Activated CD4-positive, alpha-beta T cell treated with anti-CD3 and anti-CD28 coated beads for 1 hour (primary cell): Measurements from ENCODE around the gene RSPO1.
A peak's percentile ranks its signal among the peaks of the same experiment; 100 is the strongest.
"Not testable (repeated sequence)": the region's sequence is repeated elsewhere in the genome, so short reads cannot be mapped to it uniquely, and the experiment has no call there.

Experiments used
- DNase-seq: peaks from one replicate; pipeline ENCODE4 v3.0.0-alpha.2; 2020

Gene RSPO1

DNA sequence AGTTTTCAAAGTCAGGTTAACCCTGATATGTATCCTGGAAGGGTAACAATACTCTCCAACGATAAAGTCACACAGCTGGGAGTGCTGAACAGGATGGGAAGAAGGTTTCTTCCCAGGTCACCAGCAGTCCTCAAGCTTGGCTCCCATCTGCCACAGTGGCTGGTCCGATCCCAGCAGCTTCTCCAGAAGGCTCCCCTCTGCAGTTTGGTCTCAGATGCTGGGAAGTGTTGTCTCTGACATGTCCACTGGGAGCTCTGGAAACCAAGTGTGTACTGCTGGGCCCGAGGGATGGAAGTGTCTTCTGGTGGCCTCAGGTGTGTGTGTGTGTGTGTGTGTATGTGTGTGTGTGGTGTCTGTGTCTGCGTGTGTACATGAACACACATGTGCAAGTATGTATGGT lies 22.5 kb downstream of the RSPO1 start:
- no peak for DNase-seq

DNA sequence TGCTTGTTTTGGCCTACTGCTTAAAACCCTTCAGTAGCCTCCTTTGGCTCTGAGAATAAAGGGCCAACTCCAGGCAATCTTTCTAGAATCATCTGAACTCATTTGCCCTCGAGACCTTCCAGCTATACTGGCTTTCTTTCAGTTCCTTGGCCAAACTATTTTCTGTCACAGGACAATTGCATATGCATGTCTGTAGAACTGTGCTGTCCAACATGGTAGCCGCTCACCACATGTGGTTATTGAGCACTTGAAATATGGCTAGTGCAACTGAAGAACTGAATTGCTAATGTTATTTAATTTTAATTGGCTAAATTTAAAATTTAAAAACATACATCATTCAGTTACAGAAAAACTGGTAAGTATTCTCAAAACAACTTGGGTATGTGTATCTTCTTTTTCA lies 24.7 kb downstream of the RSPO1 start:
- no peak for DNase-seq

DNA sequence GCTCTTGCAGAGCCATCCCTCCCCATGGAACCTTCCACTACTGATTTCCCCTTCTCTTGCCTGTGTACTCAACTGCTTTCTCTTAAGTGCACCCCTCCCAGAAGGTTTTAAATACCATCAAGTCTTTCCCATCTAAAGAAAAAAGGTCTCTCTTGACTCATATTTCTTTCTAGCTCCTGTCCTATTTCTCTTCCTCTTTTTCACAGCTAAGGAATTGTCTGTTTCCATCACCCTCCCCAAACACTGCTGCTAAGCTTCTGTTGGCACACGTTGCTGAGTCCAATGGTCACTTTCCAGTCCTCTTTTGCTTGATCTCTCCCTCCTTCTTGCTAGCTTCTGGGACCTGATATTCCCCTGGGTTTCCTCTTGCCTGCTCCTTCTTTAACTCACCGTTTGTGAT lies 25.7 kb downstream of the RSPO1 start:
- DNase-seq: no peak

DNA sequence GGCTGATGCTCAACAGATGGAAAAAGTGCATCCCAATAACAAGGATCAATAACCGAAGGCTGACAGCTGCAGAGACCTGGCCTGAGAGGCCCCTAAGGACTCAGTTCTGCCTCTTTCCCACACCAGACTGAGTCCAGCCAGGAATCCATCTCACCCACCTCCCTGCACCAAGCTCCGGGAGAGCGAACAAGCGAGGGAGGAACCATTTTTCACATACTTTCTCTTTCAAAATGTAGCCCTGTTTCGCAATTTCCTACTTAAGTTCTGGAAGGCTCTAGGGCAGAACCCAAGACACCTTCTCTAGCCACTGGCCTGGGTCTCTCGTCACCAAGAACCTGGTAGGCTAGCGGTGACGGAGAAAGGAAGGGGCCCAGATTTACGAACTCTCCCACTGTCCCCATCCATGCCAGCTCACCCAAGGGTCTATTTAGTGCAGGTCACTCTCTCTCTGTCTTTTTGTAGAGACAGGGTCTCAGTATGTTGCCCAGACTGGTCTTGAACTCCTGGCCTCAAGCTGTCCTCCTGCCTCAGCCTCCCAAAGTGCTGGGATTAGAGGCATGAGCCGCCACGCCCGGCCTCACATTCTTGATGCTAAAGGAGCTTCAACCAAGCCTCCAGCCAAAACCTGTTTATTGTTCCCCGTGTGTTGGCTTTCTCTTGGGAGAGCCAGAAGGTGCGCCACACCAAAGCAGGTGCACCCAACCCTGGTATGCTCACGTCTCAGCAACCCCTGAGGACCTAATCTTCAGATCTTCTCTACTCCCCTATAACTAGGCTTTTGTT lies 28.0 kb downstream of the RSPO1 start:
- DNase-seq: no peak

DNA sequence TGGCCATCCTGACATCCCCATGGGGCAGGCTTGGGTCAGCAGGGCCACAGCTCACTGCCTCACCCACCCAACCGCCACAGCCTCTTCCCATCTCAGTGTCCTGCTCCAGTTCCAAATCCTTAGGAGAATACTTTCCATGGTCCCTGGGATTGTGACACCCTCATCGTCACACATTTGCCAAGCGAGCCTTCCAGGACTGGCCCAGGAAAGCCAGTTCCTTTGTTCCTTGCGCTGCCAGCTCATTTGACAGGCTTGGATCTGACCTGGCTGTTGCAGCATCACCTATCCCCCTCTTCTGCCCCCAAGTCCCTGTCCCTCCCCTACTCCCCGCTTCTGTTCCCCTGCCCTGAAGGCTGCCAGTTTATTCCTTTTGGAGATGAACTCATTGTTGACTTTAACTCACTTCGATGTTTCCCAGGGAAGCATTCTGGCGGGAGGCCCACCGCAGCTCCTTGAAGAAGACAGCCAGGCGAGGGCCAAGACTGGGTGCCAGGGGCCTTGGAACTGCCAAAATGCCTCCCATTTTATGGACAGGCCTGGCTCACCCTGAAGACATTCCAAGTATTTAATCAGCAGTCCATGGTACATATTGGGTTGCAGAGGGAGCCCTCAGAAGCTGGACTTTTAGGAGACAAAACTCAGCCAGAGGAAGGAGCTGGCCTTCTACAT lies 28.8 kb downstream of the RSPO1 start:
- no peak for DNase-seq

DNA sequence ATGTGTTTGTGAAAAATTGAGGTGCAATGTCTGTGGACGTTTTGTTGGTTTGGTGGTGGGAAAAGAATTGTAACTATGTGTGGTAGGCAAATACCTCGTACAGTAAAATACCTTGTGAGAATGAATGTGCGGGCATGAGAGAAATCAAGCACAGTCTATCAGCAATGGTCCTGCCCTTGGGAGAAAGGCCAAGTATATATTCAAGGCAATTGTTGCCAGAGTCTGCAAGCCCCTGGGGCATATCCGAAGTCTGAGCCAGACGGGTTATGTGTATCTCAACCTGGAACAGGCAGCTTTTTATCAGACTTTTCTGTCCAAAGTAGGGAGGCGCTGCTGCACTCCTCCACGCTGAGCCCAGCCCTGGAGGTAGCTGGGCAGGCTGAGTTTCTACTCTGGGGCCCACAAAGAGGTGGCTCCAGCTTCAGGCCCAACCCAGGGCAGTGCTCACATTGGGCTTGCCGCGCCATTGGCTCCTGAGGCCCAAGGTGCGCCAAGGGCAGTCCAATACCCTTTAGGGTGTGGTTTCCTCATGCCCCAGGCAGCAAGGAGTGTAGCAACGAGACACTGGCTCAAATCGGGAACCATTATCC lies 29.5 kb downstream of the RSPO1 start:
- DNase-seq: no peak

DNA sequence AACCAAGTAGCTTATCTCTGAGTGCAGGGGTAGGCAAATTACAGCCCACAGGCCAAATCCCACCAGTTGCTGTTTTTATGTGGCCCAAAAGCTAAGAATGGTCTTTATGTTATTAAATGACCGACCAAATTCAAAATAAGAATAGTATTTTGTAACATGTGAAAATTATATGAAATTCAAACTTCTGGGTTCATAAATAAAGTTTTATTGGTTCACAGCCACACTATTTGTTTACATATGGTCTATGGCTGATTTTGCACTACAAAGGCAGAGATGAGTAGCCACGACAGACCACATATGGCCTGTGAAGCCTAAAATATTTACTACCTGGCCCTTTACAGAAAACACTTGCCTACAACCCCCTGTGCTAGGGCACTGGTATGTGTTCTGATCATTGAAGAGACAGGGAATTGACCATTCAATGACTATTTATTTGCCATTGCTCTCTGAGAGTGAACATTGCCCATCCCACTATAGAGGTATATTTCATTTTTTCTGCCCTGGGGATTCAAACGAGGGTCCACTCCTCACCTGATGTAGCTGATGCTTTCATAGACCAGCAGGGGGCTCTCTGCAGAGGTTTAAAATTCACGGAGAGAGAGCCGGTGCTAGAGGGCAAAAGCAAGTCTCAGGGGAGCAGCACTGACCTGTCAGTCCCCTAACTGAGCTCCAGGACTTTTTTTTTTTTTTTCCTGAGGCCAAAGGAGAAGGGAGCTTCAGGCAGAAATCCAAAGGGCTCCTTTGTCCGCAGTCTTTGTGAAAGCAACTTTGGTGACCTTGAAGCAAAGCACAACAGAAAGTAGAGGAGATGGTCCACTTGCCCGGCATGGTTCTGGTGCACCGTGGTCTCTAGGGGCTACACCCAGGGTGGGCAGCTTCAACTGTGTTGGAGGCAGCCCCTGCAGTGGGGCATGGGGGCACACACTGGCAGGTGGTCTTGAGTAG lies 31.7 kb downstream of the RSPO1 start:
- DNase-seq: no peak

DNA sequence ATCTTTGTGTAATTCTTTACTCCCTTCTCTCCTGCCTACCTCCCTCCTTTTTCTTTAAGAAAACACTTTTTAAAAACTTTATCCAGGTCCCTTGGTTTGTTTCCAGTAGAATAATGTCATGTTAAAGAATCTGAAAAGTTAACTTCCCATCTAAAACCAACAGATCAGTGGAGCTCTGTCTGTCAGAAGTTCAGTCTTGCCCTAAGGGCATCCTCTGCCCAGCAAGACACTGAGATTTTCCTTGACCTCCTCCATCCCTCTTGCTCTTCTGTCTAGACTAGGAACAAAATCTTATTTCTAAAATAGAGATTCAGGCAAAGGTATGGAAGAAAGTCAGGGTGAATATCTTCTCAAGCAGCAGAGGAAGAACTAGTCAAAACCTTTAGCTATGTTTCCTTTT lies 33.3 kb downstream of the RSPO1 start:
- no peak for DNase-seq

DNA sequence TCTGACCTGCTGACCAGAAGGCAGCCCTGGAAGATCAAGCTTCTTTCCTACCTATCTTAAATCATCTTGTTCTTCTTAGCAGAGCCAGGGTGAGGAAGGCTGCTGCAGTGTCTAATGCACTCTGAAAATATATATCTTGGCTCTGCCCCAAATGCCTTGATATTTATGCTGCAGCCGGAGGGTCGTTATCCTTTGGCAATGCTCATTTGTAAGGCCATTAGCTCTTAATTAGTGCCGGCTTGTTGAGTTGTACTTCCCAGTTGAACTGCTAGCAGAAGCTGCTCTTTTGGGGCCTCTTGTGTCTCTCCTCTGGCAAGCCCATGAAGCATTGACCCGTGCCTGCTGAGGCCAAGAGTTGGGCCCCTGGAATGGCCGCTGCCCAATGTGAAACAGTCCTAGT lies 34.8 kb downstream of the RSPO1 start:
- DNase-seq: no peak

DNA sequence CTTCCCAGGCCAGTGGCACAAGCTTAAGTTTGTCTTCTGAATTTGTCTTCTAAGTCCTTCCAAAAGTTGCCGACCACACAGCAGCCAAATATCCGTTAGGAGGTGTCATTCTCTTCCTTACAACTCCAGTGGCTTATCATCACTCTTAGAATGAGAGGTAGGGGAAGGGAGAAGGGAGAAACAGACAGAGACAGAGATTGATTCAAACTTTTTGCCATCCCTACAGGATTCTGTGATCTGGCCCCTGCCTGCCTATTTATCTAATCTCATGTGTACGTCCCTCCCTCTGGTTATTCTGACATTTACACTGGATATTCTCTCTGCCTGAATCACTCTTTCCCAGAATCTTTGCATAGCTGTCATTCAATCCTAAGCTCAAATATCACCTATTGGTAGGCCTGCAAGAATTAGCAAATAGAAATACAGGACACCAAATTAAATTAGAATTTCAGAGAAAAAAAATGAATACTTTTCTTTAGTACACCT lies 38.5 kb downstream of the RSPO1 start:
- DNase-seq: no peak

DNA sequence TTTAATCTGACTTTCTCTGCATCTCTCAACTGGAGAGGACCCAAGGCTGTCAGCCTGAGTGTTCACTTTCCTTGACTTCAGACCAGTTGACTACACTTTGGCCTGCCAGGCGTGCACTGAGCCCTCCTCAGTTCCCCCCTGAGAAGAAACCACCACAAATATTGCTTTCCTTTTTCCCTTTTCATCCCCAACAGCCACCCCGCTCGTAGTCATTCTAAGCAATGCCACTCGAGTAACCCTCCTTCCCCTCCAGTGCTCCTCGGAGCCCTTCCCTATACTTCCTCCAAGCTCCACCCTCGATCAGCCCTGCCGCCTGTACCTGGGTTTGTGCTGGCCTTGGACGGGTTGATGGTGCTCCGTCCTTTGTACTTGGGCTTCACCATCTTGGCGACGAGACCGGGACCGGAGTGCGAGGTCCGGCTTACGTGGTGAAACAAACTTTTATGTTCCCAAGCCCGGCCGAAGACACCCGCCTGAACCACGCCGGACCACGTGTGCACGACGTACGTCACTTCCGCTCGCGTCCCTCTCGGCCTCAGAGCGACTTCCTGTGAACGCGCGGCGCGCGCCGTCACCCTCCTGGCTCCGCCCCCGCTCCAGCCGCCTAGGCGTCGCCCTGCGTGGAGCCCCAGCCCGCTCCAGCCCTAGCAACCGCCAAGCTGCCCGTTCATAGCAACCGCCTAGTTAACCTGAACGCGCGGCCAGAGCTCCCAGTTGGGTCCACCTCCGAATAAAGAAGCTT lies 39.1 kb downstream of the RSPO1 start, which contains the start of gene GNL2:
TSS of gene GNL2 (minus strand) at position 498 of the 742 bp plus-strand sequence. CDS start at position 383, 115 bp downstream.
- peak; percentile 94 for DNase-seq

DNA sequence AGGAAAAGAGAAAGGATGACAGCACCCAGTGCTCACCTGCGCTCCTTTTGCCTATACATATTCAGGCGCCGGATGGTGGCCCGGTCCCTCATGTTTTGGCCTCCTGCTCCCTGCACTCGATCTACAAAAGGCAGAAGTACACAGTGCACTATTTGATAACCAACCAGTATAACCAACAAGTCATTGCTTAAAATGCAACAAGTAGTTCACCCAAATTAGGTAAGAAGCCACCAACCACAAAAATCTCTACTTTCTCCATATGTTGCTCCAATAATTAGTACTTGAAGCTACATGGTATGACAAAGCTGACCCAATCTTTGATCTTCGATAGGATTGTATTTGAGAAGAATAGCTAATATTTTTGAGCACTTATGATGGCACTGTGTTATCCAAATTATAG lies 41.0 kb downstream of the RSPO1 start:
- no peak for DNase-seq

DNA sequence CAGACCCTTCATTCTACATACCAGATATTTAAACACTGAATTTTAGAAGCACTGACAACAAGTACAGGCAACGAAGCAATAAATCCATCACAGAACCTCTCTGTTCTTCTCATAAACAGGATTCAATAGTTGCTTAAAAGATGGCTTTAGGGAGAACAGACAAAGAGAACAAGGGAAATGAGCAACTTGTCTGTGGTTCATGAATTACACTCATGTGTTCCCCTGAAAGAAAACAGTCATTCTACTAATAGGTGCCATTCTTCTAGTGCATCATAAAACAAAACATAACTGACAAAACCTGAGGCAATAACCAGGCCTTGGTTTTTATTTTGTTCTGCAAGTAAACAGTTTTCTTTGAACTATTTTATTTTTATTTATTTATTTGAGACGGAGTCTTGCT lies 45.8 kb downstream of the RSPO1 start:
- no peak for DNase-seq

DNA sequence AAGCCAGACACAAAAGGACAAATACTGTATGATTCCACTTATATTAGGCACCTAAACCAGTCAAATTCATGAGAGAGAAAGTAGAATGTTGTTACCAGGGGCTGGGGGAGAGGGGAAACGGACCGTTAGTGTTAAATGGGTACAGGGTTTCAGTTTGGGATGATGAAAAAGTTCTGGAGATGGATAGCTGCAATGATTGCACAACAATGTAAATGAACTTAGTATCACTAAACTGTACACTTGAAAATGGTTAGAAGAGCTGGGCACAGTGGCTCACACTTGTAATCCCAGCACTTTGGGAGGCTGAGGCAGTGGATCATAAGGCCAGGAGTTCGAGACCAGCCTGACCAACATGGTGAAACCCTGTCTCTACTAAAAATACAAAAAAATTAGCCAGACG lies 50.1 kb downstream of the RSPO1 start:
- DNase-seq: not testable (repeated sequence)

DNA sequence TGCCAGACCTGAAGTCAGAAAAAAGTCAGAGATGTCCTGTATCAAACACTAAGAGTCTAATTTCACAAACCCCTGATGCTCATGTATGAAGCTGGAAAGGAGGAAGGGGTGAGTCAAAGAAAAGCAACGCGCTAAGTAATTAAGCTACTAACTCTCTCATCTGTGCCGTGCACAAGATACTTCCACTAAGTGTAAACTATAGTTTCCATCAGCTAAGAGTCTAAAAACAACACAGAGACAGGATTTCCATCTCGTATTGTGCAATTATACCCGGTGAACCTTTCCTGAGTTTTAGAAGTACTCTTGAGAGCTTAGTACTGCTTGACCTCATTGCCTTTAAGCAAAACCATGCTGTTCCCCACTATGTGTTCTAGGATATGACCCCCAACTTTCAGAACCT lies 59.0 kb downstream of the RSPO1 start:
- no peak for DNase-seq

DNA sequence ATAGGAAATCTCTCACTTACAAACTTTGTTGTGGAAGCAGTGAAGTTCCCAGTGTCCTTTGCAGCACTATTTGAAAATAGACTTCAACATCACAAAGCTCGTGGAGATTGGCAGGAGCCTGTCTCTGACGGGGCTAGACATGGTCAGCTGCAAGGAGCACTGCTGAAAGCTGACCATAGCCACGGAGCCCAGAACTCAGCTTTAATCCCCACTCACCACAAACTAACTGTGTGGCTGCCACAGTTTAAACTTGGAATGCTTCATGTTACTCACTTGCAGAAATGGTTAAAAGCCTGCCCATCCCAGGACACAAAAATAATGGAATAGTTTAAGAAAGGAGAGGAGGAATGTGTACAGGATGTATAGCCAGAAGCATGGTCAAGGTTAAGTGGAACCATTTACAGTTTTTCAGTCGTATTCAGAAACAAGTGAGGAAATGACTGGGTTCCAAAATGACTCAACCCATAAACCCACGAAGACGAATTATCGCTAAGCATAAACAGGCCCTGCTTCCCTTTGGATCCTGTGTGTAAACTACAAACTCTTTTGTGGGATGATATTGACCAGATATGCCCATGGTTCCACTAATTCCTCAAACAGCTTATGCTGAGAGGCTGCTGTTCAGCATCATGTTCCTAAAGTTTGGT lies 59.7 kb downstream of the RSPO1 start:
- no peak for DNase-seq

DNA sequence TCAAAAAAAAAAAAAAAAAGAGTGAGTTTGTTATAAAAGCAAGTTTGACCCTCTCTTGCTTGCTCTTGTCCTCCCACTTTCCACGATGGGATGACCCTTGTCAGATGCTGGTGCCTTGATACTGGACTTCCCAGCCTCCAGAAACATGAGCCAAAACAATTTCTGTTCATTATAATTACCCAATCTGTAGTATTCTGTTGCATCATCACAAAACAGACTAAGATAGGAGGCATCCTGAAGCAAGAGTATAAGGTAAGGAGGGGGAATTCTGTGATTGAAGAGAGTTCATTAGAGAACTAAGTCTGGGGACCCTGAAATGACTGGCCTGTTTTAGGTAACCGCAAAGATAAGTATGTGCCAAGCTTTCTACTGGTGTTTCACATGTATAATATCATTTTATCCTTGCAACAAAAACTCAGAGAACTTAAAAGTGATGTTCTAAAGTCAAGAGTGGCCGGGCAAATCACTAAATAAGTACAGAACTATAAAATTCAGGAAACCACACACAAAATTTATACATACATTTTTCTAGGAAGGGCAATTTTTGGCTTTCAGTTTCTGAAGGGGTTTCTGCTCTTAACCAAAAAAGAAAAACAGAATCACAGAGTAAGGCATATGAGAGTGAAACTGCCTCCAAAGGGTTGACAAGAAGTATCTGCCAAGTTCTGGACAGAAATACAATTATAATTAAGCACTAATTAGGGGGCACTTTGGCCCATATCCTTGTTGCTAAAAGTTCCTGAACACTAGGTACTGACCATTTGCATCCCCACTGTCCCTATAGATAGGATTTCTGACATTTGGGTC lies 64.0 kb downstream of the RSPO1 start:
- DNase-seq: no peak

DNA sequence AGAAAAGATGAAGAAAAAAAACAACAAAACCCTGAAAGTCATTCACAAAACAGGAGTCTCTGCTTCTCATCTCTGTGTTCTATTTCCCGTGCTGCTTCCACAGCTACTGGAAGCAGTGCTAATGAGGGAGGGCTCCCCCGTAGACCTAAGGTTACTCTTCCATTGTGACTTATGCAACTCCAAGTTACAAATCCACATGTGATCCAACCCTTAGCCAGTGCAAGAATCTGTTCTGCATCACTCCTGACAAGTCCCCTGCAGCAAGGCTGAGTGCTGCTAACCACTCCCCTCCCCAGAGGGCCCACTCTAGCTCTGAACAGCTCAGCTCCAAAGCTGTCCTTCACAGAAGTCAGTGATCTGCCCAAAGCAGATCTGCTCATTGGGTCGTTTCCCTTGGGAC lies 67.7 kb downstream of the RSPO1 start:
- no peak for DNase-seq

DNA sequence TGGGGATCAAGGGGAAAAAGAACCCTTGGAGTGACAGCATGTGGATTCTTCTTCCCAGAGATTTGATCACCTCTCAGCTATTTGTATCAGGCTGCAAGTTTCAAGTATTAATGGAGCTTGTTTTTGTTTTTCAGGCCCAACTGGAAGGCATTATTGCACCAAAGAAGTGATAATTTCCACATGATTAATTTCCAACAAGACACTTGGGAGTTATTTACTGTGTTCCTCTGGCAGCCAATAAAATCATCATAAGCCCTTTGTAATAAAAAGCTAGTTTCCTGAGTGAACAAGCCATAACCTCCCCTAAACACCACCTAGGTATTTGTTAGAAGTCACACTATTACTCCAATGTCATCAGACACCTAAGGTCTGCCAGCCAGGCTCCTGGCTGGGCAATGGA lies 69.8 kb downstream of the RSPO1 start:
- no peak for DNase-seq

DNA sequence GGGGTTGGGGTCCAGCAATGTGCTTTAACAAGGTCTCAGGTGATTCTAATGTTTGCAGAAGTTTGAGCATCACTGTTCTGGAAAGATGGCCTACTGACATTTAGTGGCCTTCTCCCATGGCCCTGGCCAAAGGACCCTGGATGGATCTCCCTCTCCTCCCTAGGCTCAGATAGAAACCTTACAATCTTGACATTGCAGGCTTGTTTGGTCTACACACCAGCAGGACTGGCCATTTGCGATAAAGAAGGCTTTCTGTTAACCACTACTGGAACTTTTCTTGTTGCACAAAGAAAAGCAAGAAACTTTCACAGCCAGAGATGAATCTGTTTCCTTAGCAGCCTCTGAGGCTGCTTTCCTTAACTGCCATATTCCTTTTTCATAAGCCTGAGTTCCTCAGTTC lies 71.7 kb downstream of the RSPO1 start:
- DNase-seq: no peak
